NOMO-1 (cell line): ENCODE results near the gene MPND.
"Not testable (repeated sequence)": the region's sequence is repeated elsewhere in the genome, so short reads cannot be mapped to it uniquely, and the experiment has no call there.

ENCODE experiments used
- DNase-seq, 2 experiments: peaks; one replicate each; lab custom pipeline; 2025; ENCODE audit not compliant: unreplicated experiment in 2 of 2; lab: John Stamatoyannopoulos, UW

MPND gene

DNA sequence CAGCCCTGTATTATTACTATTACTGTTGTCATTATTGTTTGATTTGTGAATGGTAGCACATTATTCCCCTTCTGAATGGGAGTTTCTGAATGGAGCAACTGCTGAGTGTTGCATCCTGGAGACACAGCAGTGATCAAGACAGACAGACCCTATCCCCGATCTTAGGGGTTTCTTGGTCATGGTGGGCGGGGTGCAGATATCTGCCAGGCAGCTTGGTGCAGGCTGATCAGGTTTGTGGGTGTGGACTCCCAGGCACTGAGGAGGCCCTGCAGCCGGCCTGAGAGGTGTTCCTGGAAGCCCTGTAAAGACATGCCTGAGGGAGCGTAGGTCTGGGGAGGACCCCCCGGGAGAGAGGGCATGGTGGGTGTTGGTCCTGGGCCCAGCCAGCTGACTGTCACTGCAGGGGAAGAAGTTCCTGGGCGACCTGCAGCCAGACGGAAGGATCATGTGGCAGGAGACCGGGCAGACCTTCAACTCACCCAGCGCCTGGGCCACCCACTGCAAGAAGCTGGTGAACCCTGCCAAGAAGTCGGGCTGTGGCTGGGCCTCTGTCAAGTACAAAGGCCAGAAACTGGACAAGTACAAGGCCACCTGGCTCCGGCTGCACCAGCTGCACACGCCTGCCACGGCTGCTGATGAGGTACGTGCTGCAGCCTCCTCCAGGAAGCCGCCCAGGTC lies 2.1 kb downstream of the MPND start:
- DNase-seq = no peak

DNA sequence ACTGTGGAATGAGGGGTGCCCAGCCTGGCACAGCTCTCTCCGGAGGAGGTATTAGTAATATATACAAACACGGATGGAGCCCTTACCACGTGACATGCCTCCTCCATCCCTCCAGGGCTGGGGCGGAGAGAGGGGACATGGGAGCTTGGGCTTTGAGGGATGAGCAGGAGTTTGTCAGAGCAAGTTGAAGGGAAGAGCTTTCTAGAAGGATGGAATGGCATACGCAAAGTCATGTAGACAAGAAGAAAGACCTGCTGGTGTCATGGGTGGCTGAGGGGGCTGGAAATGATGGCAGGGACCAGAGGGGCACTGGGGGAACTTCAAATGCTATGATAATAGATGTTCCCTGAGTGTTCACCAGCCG lies 2.6 kb downstream of the MPND start:
- DNase-seq = no peak

DNA sequence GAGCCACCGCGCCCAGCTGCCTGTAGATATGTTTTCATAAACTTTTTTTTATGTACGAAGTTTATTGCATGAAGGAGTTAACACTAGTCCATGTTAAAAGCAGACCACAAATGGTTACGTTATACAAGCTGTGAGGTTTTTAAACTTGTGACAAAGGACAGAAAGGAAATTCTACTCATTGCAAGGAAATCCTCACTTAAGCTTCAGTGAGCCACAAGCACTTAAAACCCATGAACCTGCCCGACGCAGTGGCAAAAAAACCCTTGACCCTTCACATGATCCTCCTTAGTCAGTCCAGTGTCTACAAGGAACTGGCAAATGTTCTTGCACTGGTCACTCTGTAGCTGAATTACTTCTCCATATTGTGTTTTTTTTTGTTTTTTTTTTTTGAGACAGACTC lies 4.2 kb downstream of the MPND start:
- no peak for DNase-seq

DNA sequence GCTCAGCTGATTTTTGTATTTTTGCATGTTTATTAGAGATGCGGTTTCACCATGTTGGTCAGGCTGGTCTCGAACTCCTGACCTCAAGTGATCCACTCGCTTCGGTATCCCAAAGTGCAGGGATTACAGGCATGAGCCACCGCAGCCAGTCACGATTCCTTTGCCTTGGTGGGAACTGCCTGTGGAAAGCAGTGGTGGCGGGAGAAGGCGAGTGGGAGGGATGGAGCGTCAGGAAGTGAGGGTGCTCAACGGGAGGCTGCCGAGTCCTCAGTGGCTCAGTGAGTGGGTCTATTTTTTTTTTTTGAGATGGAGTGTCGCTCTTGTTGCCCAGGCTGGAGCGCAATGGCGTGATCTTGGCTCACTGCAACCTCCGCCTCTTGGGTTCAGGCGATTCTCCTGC lies 5.9 kb downstream of the MPND start:
- not testable (repeated sequence) for DNase-seq

DNA sequence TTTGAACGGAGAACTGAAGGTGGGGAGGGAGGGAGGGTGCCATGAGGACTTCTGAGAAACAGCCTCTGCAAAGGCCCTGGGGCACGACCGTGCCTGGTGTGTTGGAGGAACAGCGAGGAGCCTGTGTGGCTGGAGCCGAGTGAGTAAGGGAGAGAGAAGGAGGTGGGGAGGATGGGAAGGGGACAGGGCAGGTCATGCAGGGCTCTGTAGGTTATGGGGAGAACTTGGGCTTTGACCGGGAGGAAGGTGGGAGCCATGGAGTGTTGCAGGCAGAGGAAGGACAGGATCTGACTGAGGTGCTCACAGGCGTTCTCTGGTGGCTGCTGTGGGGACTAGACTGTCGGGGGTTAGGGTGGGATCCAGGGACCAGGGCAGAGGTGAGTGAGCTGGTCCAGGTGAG lies 6.7 kb downstream of the MPND start:
- DNase-seq = no peak

DNA sequence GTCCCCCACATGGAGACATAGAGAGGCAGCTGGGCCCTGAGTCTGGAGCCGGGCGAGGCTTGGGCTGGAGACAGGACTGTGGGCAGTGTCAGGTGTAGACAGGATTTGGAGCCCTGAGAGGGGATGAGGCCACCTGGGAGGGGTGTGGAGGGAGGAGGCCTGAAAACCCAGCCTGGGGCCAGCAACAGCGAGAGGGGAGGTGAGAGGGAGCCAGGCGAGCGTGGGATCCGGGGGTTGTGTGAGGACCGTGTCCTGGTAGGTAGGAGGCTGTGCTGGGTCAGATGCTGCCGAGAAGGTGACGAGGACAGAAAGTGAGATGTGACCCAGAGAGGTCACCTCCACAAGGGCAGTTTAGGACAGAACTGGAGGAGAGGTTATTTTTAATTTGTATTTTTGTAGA lies 7.4 kb downstream of the MPND start:
- no peak for DNase-seq

DNA sequence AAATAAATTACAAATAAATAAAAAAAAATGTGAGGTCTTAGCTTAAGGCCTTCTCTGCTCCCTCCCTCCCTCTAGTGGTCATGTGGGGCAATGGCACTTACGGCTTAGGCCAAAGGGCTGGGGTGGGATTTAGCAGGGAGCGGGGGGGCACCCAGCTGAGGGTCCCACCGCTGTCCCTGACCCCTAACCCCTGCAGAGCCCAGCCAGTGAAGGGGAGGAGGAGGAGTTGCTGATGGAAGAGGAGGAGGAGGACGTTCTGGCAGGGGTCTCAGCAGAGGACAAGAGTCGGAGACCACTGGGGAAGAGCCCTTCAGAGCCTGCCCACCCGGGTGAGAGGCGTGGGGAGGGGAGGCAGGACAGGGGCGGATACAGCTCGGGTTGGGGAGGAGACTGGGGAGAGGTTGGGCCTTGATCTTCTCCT lies 9.3 kb downstream of the MPND start:
- peak; percentile 25 to 44 for DNase-seq

DNA sequence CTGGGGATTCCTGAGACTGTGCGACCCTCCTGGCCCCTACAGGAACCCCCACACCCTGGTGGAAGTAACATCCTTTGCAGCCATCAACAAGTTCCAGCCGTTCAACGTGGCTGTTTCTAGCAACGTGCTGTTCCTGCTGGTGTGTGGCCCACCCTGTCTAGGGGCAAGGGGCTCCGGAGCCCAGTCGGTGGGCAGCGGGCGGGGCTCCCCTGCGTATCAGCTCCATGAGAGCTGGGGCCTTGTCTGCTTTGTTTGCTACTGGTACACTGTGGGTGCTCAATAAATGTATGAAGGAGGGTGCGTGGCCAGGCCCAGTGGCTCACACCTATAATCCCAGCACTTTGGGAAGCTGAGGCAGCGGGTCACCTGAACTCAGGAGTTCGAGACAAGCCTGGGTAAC lies 10.9 kb downstream of the MPND start:
- DNase-seq = no peak

DNA sequence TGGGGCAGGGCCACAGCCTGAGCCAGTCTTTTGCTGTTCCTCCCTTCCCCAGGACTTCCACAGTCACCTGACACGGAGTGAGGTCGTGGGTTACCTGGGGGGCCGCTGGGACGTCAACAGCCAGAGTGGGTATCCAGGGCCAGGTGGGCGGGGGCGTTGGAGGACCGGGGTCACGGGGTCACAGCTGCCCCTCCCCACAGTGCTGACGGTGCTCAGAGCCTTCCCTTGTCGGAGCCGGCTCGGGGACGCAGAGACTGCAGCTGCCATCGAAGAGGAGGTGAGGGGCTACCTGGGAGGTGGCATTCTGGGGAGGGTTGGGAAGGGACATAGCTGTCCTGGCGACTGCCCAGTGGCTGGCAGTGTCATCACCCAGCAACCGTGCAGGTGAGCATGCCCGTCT lies 11.5 kb downstream of the MPND start:
- DNase-seq = no peak

DNA sequence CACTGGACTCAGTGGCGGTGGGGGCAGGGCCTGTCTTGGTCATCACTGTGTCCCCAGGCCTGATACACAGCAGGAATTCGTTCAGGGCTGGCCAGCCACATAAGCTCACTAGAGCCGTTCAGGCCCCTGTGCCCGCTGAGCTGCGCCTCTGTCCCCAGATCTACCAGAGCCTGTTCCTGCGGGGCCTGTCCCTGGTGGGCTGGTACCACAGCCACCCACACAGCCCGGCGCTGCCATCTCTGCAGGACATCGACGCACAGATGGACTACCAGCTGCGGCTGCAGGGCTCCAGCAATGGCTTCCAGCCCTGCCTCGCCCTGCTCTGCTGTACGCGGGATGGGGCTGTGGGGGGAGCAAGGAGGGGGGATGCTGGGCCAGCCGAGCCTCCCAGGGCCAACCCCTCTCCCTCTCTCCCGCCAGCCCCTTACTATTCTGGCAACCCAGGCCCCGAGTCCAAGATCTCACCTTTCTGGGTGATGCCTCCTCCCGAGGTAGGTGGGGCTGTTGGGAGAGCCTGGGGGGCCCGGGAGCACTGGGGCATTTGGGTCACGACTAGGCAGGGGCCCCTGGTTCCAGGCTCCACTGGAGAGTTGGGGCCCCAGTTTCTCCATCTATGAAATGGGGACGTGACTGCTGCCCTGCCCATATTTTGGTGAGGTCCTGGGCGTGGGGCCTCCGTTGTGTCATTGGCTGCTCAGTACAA lies 13.9 kb downstream of the MPND start:
- no peak for DNase-seq

DNA sequence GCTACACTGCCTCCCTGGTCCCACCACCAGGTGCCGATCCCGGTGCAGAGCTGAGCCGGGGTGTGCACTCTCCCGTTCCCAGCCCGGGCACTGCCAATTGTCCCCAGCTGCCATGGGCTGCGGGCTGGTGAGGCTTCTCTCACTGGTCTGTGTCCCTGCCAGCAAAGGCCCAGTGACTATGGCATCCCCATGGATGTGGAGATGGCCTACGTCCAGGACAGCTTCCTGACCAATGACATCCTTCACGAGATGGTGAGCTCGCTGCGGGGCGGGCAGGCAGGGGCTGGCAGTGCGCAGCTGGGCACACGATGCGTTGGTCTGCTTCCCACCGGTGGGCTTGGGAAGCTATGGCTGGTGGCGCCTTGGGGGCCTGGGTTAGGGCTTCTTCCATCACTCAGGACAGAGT lies 14.6 kb downstream of the MPND start:
- no peak for DNase-seq

DNA sequence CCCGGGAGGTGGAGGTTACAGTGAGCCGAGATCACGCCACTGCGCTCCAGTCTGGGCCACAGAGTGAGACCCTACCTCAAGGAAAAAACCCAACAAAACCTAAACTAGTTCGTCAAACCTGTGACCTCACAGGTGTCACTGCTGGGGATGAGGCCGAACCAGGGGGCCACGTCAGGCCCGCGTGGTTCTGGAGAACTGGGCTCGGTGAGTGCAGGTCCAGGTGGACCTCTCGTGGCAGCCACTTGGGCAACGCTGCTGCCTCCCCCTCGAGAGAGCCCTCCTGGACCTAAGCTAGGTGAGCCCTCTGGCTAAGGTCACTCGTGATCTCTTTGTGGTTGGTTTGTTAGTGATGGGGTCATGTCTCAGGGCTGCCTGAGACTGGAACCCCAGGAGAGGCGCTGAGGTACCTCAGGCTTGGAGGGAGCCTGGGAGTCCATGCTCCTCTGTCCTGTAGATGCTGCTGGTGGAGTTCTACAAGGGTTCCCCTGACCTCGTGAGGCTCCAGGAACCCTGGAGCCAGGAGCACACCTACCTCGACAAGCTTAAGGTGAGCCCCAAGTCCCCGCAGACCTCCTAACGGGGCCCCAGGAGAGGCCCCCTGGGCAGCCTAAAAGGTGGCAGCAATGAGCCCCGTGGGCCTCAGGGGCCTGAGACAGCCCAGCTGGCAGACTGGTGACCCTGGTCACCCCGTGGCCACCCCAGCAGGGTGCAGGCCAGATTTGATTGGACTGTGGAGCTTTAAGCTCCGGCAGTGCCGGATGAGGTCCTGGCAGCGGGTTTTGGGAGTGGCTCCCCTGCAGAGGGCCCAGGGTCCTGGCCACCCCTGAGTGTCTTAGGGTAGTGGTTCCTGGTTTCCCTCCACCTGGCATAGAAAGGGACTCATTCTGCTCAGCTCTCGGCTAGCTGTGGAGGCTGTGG lies 15.6 kb downstream of the MPND start:
- no peak for DNase-seq

DNA sequence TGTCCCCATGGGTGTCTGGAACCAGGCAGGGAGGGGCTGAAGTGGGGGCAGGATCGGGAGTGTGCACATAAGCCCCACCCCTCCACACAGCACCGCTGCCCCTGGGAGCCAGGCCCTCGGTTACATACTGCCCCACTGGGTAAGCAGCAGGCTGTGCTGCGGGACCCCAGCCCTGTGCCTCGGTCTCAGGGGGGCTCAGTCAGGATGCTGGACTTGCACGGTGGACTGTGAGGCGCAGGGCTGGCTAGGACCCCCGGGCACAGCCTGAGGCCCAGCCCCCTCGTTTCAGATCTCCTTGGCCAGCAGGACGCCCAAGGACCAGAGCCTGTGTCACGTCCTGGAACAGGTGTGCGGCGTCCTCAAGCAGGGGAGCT lies 16.3 kb downstream of the MPND start:
- DNase-seq = no peak

DNA sequence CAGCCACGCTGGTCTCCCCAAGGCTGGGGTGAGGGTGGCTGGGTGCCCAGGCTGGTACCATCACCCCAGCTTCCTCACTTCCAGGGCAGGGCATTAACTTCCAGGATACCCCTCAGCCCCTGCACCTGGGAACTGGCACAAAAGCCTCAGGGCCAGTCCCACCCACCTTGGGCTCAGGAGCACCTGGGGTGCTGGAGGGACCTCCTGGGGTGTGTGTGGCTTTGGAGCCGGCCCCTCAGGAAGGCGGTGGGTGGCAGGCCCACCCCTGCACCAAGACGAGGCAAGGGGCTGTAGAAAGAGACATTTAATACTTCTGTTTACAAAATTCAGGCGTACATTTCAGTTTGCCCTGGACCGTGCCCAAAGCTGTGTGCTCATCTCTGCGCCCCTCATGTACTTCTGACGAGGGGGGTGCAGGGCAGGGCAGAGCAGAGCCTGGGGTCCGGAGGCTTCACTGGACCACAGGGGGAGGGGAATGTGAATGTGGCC lies 16.8 kb downstream of the MPND start:
- DNase-seq = no peak

DNA sequence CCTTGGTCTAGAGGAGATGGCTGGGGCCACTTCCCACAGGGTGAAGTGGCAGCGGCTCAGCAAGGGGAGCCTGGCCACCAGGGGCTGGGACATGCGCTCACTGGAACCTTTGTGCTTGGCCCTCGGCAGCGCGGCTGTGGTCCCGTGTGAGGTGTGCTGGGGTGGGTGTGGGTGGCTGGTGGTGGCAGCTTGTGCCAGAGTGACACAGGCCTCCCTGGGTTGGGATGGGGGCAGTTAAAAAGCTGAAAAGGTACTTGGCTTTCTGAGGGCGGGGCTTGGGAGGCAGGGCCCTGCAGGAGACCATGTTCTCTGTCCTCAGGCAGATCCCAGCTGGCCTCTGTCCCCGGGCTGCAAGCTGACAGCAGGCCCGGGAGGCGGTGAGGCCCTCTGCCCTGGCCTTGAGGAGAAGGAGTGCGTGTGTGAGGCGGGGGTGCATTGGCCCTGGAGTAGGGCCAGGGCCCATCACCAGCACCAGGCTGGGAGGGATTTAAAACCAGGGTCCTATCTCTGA lies 17.3 kb downstream of the MPND start:
- DNase-seq = no peak

DNA sequence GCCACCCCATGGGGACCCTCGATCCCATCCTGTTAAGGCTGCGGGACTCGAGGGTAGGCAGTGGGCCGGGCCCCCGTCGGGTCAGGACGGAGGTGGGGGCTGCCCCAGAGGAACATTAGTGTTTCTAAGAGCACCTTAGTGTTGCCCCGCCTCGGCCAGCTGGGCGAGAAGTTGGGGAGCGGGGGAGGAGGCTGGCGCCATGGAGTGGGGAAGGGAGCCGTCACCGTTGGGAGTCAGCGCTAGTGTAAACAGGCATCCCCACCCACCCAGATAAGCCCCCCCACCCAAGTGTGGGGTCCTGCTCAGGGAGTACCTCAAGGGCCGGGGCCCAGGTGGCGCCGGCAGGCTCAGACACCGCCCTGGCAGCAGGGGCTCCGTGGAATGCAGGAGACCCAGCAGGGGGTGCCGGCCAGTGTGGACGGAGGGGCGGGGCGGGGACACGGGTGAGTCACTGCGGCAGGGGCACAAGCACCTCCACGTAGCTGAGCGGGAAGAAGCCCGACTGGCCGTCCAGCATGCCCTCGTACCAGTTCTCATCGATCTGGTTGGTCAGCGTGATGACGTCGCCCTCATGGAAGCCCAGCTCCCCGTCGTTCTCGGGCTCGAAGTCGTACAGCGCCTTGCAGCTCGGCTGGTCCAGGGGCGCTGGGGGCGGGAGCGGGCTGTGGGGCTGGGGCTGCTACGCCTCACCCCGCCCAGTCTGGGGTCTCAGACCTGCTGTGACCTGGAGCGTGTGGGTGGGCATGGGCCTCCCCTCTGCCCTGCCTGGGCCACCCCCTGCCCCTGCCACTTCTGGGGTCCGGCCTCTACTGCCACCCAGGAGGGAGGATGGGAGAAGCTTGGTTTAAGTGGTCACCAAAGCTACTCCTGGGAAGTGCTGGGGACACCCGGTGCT lies 18.0 kb downstream of the MPND start:
- no peak for DNase-seq

DNA sequence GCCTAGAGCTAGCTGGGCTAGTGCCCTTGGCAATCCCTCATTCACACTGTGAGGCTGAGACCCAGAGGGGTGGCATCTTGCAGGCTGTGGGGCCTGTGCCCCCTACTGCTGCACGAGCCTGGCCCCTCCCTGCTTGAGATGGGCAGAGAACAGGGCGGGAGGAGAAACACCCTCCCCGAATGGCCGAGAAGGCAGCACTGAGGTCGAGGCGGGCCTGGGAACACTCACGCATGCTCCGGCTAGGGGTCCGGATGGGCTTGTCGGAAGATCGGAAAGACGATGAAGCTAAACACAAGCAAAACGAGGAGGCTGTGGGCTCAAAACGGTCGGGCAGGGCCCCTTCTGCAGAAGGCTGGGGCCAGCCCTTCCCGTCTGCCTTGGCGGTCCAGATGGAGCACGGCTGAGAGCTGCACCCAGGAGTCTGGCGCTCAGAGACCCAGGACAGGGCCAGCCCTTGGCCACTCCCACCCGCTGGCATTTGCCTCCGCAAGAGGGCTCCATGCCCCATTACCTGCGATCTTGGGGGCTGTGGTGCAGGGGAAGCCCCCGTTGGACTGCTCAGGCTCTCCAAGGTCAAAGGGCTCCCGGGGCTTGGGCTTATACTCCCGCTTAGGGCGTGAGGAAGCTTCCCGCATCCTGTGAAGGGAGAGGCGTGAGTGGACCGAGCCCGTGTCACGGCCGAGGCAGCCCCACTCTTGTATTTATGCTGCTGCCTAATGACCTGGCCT lies 18.9 kb downstream of the MPND start:
- no peak for DNase-seq

DNA sequence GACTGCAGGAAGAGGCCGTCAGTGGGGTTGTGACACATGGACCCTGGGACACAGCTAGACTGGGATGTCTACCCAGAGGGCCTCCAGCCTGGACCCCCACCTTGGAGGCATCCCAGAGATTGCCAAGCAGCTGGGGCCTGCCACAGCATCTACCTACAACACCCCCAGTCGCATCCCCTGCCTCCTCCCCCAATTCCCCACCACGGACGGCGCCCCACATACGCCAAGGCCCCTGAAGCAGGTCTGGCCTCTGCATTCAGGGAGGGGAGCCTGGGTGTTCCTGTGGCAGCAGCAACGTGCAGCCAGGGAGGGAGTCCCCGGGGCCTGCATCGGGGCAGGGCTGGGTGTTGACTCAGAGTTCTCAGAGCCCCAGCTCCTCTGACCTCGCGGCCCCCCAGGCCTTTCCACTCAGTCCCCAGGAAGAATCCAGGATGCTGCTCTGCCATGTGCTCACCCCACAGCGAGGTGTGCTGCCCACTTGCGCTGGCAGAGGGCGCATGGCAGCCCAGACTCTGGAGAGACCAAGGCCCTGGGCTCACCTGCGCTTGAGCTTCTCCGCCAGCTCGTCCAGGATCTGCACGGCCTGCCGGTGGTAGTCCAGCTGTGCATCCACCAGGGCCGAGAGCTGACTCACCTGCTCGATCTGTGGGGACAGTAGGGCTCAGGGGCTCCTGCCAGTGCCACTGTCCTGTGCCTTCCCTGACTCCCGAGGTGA lies 19.6 kb downstream of the MPND start:
- DNase-seq = no peak
